Measurements from ENCODE around the gene EGF. TPM values are rescaled to one million over a fixed set of nuclear protein-coding genes. Genes with fewer than 3 reads are reported as not detected.
A peak's percentile ranks its signal among the peaks of the same experiment; 100 is the strongest.

Gene EGF
- total RNA-seq, 1 experiment from 2014 or later, result 0.25 TPM

DNA sequence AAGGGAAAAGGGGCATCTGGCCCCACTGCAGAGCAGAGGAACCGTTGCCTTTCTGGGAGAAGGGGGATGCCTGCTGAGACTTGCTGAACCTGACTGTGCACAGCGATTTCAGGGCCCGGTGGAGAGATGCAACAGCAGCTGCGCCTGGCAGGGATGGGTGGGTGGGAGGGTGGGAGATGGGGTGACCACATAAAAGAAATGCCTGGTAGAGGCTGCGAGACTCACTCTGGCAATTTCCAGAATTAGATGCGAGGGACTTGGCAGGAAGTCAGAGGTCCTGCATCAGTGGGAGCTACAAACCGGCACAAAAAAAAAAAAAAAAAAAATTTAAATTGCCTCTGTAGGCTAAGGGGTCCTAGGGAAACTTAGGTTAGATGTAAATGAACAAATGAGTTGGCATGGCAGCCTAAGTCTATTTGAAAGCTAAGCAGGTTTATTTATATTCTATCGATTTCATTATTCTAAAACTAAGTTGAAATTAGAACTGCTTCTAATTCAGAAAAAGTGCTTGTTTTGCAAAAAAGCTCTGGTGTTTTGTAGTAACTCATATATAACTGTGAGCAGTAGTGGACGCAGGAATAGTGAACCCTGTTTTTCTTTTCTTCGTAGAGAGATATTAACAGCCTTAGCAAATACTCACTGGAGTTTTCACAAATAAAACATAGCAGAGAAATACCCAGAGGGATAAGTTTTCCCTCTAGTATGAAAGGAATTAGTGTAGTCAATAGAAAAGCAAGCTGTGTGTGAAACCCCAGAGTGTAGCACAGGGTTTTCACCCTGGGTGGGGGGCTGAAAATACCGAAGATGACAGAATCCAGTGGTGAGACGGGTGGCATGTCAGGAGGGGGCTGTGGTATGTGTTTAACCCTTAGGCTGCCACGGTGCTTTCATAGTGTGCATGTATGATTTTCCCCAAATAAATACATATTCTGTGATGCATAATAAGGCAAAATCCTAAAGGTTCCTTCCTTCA is 130.1 kb downstream of the EGF start:
- peaks cover 15% of the 10 kb centered on the region for H3K4me1 Mint-ChIP-seq (ENCODE audit: low read depth, unreplicated experiment)
- Histone ChIP-seq H3K4me1 (peaks cover 15% of the 10 kb centered on the region), H3K27me3 (replicated peaks; ENCODE audit: control insufficient read depth, insufficient read depth, low read length) (no peaks in the 10 kb centered on the region), H3K36me3 (ENCODE audit: control insufficient read depth, insufficient read depth, low read length) (no peaks in the 10 kb centered on the region; the same call in 1 of the 2 replicates), H3K9me3 (no peaks in the 10 kb centered on the region), H3K4me3 (ENCODE audit: low read depth, low read length) (no peak overlapping the region)
- intact Hi-C loops (cut with micrococcal nuclease; ENCODE audit: unreplicated experiment), result loop anchor here (5.0 kb wide), 1 partner anchor 36 kb away; no protein-coding TSS in a partner anchor
- TF ChIP-seq, protein P1, sequence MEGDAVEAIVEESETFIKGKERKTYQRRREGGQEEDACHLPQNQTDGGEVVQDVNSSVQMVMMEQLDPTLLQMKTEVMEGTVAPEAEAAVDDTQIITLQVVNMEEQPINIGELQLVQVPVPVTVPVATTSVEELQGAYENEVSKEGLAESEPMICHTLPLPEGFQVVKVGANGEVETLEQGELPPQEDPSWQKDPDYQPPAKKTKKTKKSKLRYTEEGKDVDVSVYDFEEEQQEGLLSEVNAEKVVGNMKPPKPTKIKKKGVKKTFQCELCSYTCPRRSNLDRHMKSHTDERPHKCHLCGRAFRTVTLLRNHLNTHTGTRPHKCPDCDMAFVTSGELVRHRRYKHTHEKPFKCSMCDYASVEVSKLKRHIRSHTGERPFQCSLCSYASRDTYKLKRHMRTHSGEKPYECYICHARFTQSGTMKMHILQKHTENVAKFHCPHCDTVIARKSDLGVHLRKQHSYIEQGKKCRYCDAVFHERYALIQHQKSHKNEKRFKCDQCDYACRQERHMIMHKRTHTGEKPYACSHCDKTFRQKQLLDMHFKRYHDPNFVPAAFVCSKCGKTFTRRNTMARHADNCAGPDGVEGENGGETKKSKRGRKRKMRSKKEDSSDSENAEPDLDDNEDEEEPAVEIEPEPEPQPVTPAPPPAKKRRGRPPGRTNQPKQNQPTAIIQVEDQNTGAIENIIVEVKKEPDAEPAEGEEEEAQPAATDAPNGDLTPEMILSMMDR (IDR thresholded peaks at IDR 0.05; ENCODE audit: insufficient read depth in 1 of 2, low read depth in 1 of 2, low read length in 1 of 2, severe bottlenecking in 1 of 2, unreplicated experiment in 1 of 2), result no peak
- ChIA-PET CTCF (no interaction called here), POLR2A (interaction anchor here (0.6 kb wide), 1 partner anchor 9 kb away, joined by 5 read pairs; no protein-coding TSS in a partner anchor)
- no peaks in the 10 kb centered on the region for H3K27me3 Mint-ChIP-seq (ENCODE audit: insufficient read depth, unreplicated experiment)
- peak overlapping the region; percentile 72 for H3K27ac Mint-ChIP-seq (ENCODE audit: unreplicated experiment)
- H3K36me3 Mint-ChIP-seq (ENCODE audit: insufficient read depth, unreplicated experiment), result no peaks in the 10 kb centered on the region
- H3K4me3 Mint-ChIP-seq (ENCODE audit: unreplicated experiment), result no peak overlapping the region
- H3K9me3 Mint-ChIP-seq (ENCODE audit: unreplicated experiment), result no peaks in the 10 kb centered on the region
- no peak for DNase-seq
- no TSS peak for BruUV-seq (replicated peaks)

DNA sequence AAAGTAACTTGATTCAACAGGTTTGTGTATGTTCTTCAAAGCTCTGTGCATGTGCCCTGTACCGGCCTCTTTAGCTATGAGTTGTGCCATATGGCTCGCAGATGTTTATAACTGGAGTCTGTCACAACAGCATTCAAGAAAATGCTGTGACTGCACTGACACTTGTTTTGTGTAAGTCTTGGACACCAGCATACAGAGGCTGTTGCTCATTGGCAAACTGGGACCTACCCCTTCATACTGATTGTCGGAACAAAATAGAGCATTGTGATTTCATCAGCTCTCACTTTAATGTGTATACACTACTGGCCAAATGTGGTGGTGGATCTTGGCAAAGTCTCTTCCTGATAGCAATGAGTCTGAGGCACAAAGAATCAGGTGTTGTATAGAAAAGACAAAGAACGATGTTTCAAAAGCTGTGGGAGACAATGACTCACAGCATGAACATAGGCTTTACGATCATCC is 133.9 kb downstream of the EGF start:
- no peaks in the 10 kb centered on the region for H3K36me3 Mint-ChIP-seq (ENCODE audit: insufficient read depth, unreplicated experiment)
- peaks cover 7% of the 10 kb centered on the region for H3K4me1 ChIP-seq
- intact Hi-C loops (cut with micrococcal nuclease; ENCODE audit: unreplicated experiment), result no loop called here
- no peak for DNase-seq
- no peaks in the 10 kb centered on the region for H3K9me3 Mint-ChIP-seq (ENCODE audit: unreplicated experiment)
- no peak overlapping the region for H3K4me3 ChIP-seq (ENCODE audit: low read depth, low read length)
- no peaks in the 10 kb centered on the region for H3K27me3 Mint-ChIP-seq (ENCODE audit: insufficient read depth, unreplicated experiment)
- CTCF ChIA-PET, result interaction anchor here (0.5 kb wide), 1 partner anchor 17 kb away, joined by 4 read pairs; no protein-coding TSS in a partner anchor
- no peak overlapping the region for H3K4me3 Mint-ChIP-seq (ENCODE audit: unreplicated experiment)
- H3K4me1 Mint-ChIP-seq (ENCODE audit: low read depth, unreplicated experiment), result peaks cover 14% of the 10 kb centered on the region
- POLR2A ChIA-PET, result no interaction called here
- no peaks in the 10 kb centered on the region; the same call in 1 of the 2 replicates for H3K36me3 ChIP-seq (ENCODE audit: control insufficient read depth, insufficient read depth, low read length)
- no peaks in the 10 kb centered on the region for H3K27me3 ChIP-seq (replicated peaks; ENCODE audit: control insufficient read depth, insufficient read depth, low read length)
- TF ChIP-seq, protein P1 (IDR thresholded peaks at IDR 0.05; ENCODE audit: insufficient read depth in 1 of 2, low read depth in 1 of 2, low read length in 1 of 2, severe bottlenecking in 1 of 2, unreplicated experiment in 1 of 2), result no peak
- no TSS peak for BruUV-seq (replicated peaks)
- H3K27ac Mint-ChIP-seq (ENCODE audit: unreplicated experiment), result no peak overlapping the region
- H3K9me3 ChIP-seq, result no peaks in the 10 kb centered on the region
